IMR-90 (cell line): ENCODE results near the gene MRPL21.

Experiments used
- BHLHE40 ChIP-seq: fragments of 150-350 bp; IDR thresholded peaks from 2 replicates; pipeline ENCODE4 v1.6.1; 2016; ENCODE audit warnings: mild to moderate bottlenecking, low read depth, low read length
- POLR2A ChIP-seq: IDR thresholded peaks from 2 replicates; pipeline ENCODE4 v1.6.1; 2012; ENCODE audit warnings: mild to moderate bottlenecking, low read depth, low read length
- RCOR1 ChIP-seq: IDR thresholded peaks from 2 replicates; pipeline ENCODE4 v1.6.1; 2012; ENCODE audit warnings: mild to moderate bottlenecking, low read length, improper control_type of control experiment; ENCODE audit not compliant: insufficient replicate concordance
- TF ChIP-seq, protein P1 (sequence below): conservative IDR thresholded peaks from 2 replicates; pipeline ENCODE4 v1.5.1; 2012; ENCODE audit warnings: mild to moderate bottlenecking, low read depth, low read length, improper control_type of control experiment

DNA sequence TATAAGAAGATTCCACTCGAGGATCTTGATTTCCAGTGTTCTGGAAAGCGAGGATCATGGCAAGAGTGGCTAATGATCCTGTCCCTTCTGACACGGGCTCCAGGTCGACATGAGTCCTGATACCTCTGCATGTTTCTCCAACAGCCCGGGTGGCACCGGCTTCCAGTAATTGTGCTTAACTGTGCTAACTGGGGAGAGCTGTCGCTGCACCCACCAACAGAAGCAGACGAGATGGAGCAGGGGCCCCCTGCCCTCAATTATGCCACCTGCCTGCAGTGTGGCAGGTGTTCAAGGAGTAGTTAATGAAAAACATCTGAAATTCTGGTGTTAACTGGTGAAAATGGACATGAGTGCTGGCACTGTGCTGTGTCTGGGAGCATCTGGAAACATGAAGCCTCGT is 6.2 kb downstream of the MRPL21 start:
- TF ChIP-seq, protein P1, sequence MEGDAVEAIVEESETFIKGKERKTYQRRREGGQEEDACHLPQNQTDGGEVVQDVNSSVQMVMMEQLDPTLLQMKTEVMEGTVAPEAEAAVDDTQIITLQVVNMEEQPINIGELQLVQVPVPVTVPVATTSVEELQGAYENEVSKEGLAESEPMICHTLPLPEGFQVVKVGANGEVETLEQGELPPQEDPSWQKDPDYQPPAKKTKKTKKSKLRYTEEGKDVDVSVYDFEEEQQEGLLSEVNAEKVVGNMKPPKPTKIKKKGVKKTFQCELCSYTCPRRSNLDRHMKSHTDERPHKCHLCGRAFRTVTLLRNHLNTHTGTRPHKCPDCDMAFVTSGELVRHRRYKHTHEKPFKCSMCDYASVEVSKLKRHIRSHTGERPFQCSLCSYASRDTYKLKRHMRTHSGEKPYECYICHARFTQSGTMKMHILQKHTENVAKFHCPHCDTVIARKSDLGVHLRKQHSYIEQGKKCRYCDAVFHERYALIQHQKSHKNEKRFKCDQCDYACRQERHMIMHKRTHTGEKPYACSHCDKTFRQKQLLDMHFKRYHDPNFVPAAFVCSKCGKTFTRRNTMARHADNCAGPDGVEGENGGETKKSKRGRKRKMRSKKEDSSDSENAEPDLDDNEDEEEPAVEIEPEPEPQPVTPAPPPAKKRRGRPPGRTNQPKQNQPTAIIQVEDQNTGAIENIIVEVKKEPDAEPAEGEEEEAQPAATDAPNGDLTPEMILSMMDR: no peak
- TF ChIP-seq BHLHE40 (no peak), RCOR1 (no peak), POLR2A (no peak)
